Vagina (tissue), 2 donors: ENCODE data around the gene IRAG1.

Experiments used
- CTCF ChIP-seq, 3 experiments: fragments of 450-650 bp in 2 of 3; fragments of 200-600 bp in 1 of 3; sonication (generic) in 1 of 3; IDR thresholded peaks; one replicate each; pipeline ENCODE4 v1.5.1; 2017 to 2019; ENCODE audit warnings: antibody characterized with exemption in 3 of 3, mild to moderate bottlenecking in 2 of 3, moderate library complexity in 2 of 3
- POLR2A ChIP-seq, 2 donors: fragments of 450-650 bp; IDR thresholded peaks; one replicate each; pipeline ENCODE4 v1.6.1; 2017; ENCODE audit warnings: antibody characterized with exemption in 2 of 2, mild to moderate bottlenecking in 2 of 2, moderate library complexity in 2 of 2

GRCh38 chr11:10742460-10743208 is 49.1 kb upstream of the IRAG1 start:
- TF ChIP-seq CTCF (IDR thresholded peaks at IDR 0.05) = no peak
- no peak for TF ChIP-seq POLR2A (IDR thresholded peaks at IDR 0.05)
